NCI-H510A (cell line): ENCODE results near the gene PNKP.

Source experiments
- DNase-seq: peaks from one replicate; lab custom pipeline; 2025; lab: John Stamatoyannopoulos, UW

PNKP gene

GRCh38 chr19:49876422-49877019, 9.1 kb upstream of the PNKP start:
- DNase-seq = peak; percentile 90

GRCh38 chr19:49875857-49876421, 8.6 kb upstream of the PNKP start:
- no peak for DNase-seq

GRCh38 chr19:49875177-49875576, 7.8 kb upstream of the PNKP start:
- DNase-seq = no peak

GRCh38 chr19:49874503-49875157, 7.3 kb upstream of the PNKP start:
- DNase-seq = no peak

GRCh38 chr19:49873834-49874233, 6.5 kb upstream of the PNKP start:
- no peak for DNase-seq

GRCh38 chr19:49873129-49873521, 5.7 kb upstream of the PNKP start:
- DNase-seq = no peak

- no peak for DNase-seq
Observed at GRCh38 chr19:49872245-49873128, 5.1 kb upstream of the PNKP start.

- no peak for DNase-seq
Observed at GRCh38 chr19:49871349-49871985, 4.1 kb upstream of the PNKP start.

- DNase-seq = no peak
Observed at GRCh38 chr19:49870309-49870901, 3.0 kb upstream of the PNKP start.

- DNase-seq = peak; percentile 98
Observed at GRCh38 chr19:49869484-49870308, 2.3 kb upstream of the PNKP start.

GRCh38 chr19:49869009-49869483, 1.7 kb upstream of the PNKP start:
- no peak for DNase-seq

- DNase-seq = no peak
Observed at GRCh38 chr19:49864890-49865289, 2.5 kb downstream of the PNKP start.

GRCh38 chr19:49863935-49864320, 3.4 kb downstream of the PNKP start:
- DNase-seq = no peak

- DNase-seq = no peak
Observed at GRCh38 chr19:49863254-49863934, 4.0 kb downstream of the PNKP start.

- no peak for DNase-seq
Observed at GRCh38 chr19:49862391-49863253, 4.8 kb downstream of the PNKP start.

GRCh38 chr19:49861541-49862378, 5.6 kb downstream of the PNKP start:
- no peak for DNase-seq

GRCh38 chr19:49861107-49861506, 6.3 kb downstream of the PNKP start:
- no peak for DNase-seq
